Non-pigmented ciliary epithelial cell (primary cell): ENCODE measurements around the gene PLXNA1.

Source experiments
- DNase-seq: peaks from one replicate; pipeline ENCODE4 v3.0.0-alpha.2; 2010; ENCODE audit warnings: low read depth

Gene PLXNA1

DNA sequence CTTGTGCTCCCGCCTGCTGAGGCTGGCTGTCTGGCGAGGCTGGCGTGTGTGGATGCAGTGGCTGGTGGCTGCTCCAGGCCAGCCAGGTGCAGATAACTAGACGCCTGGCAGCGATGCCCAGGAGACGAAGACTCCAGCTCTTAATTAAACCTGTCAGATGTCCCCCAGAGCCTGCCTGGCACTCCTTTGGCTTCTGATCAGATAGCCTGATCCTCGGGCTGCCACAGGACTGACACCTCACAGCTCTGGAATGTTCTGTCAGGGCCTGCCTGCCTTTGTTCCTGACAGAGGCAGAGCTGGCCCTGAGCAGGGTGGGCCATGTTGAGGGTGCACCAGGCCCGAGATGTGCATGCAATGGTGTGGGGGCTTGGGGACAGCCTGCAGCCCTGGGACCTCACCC is 36.5 kb downstream of the PLXNA1 start:
- peak; percentile 15 for DNase-seq

DNA sequence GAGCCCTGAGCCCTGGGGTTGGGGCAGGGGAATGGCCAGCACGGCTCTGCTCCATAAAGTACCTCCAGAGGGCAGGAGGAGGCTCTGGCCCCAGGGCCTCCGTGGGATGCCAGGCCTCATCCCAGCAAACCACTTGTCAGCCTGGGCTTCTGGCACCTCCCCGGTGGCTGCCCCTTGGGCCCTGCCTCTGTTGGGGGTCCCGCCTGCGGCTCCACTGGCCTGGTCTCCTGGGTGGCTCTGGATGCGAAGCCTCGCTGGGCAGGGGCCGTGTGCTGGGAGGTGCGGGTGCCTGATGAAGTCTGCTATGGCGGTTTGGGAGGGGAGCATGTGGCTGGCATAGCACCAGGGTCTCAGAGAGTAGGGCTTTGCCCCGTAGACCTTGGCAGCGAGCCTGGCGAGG is 37.6 kb downstream of the PLXNA1 start:
- DNase-seq = no peak

DNA sequence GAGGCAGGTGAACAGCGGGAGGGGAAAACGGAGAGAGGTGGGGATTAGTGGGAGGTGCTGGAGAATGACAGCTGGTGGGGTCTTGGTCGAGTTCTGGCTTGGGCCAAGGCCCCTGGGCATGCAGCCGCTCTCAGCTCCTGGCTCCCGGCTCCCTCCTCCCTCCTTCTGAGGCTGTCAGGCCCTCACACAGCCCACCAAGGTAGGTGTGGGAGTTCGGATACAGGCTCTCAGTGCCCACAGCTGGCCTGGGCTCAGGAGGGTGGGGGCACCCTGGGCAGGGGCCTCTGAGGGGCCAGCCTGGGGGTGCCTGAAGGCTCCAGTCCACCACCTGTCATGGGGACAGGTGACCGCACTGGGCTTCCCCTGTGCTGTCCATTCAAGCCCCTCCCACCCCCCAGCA is 39.9 kb downstream of the PLXNA1 start:
- no peak for DNase-seq

DNA sequence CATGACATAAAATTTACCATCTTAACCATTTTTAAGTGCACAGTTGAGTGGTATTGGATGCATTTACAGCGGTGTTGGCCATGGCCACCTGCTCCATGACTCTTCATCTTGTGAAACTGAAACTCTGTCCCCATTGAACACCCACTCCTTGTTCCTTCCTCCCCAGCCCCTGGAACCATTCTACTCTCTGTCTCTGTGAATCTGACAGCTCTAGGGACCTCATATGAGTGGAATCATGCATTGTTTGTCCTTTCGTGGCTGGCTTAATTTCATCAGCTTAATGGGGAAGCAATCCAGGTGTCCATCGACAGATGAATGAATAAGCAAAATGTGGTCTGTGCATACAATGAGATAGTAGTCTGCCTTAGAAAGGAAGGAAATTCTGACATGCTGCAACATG is 42.5 kb downstream of the PLXNA1 start:
- no peak for DNase-seq

DNA sequence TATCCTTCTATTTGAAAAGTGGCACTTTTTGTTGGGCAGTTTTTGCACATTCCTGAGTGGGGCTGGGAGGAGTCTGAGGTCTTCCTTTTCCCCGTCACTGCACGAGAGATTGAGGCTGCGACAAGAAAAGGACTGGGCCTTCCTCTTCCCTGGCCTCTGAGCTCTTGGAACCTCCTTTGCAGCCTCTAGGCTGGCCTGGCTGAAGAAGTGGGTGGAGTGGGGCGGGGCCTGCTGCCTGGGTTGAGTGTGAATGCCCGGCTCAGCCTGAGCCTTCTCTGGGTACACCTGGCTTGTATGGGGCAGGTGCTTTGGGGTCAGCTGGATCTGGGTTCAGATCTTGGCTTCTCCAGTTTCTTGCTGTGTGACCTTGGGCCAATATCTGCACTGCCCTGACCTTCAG is 43.1 kb downstream of the PLXNA1 start:
- no peak for DNase-seq

DNA sequence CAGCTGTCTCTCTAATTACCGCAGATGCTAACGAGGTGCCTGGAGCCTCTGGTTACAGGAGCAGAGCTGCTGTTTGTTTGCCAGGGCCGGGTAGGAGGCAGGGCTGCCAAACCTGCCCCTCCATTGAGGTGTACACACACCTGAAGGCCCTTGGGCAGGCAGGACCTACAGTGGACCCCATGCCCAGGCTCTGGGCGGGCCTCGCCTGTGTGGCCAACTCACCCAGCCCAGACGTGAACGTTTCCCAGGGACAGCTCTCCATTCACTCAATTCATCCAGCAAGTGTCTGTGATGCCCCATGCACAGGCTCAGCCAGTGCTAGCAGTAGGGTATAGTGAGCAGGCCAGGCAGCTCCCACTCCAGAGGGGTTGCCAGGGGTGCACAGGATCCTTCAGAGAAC is 43.7 kb downstream of the PLXNA1 start:
- DNase-seq = no peak

DNA sequence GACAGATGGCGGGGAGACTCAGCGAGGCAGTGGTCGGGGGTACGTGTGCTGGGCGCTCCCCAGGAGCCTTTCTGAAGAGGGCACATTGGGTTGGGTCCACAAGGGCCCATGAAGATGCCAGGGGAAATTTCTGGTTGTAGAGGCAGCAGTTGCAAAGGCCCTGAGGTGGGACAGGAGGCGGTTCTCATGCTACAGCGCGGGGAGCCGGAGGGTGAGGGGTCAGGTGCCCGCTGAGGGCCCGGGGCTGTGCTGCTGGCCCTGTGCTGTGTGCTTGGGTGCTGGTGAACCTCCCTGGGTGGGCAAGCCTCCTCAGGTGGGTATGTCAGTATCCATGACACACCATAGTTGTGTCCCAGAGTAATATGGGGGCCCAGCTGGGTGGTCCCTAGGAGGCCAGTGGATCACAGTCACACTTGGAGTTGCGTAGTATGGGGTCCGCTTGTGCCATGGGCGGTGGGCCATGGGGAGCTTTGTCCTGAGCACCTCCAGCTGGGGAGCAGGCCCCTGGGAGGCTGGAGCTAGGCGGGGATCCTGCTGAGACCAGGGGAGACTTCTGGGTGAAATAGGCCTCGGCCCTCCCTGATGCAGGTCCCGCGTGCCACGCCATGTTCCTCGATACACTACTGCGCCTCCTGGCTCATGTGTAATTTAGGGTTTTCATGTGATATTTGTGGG is 44.3 kb downstream of the PLXNA1 start:
- no peak for DNase-seq

DNA sequence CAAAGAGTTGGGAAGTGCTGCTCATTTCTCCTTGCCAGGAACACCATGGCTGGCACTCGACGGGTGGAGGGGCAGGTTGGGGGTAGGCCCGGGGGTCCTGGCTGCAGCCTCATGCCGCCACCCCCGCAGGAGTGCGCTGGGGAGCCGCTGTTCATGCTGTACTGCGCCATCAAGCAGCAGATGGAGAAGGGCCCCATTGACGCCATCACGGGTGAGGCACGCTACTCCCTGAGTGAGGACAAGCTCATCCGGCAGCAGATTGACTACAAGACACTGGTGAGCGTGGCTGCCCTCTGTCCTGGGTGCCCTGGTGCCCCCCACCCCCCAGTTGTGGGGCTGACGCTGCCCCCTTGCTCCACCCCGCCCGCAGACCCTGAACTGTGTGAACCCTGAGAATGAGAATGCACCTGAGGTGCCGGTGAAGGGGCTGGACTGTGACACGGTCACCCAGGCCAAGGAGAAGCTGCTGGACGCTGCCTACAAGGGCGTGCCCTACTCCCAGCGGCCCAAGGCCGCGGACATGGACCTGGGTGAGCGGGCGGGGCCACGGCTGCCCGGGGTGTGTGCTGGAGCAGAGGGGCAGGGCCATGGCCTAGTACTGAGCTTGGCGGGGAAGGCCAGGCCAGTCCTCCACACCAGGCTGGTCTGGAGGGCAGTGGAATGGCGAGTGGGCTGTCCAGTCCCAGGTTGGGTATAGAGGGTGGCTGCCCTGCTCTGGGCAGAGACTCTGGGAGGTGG is 45.1 kb downstream of the PLXNA1 start:
- no peak for DNase-seq

DNA sequence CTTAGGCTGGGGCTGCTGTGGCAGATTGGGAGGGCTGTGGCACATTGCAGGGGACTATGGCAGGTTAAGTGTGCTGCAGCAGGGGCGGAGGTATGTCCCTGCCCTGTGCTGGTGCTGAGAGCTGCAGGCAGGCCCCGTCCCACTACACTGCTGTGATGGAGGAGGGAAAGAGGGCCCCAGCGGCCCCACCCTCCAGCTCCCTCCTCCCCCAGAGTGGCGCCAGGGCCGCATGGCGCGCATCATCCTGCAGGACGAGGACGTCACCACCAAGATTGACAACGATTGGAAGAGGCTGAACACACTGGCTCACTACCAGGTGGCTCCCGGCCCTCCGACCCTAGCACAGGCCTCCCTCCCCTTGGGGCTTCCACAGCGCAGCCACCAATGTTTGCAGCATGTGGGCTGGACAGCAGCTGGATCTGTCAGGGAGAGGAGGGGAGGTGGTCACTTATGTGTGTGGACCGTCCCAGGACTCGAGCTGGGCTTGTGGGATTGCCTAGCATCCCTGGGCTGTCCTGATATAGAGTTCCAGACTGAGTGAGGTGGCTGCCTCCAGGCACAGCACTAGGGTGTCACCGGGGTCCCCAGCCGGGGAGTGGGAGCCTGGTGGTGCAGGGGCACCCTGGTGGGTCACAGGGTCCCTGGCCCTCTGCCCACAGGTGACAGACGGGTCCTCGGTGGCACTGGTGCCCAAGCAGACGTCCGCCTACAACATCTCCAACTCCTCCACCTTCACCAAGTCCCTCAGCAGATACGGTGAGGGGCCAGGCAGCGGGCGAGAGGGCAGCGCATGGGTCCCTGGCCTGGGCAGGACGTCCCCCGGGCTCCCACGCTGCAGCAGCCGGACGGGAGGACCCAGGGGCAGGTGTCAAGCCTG is 46.1 kb downstream of the PLXNA1 start:
- no peak for DNase-seq

DNA sequence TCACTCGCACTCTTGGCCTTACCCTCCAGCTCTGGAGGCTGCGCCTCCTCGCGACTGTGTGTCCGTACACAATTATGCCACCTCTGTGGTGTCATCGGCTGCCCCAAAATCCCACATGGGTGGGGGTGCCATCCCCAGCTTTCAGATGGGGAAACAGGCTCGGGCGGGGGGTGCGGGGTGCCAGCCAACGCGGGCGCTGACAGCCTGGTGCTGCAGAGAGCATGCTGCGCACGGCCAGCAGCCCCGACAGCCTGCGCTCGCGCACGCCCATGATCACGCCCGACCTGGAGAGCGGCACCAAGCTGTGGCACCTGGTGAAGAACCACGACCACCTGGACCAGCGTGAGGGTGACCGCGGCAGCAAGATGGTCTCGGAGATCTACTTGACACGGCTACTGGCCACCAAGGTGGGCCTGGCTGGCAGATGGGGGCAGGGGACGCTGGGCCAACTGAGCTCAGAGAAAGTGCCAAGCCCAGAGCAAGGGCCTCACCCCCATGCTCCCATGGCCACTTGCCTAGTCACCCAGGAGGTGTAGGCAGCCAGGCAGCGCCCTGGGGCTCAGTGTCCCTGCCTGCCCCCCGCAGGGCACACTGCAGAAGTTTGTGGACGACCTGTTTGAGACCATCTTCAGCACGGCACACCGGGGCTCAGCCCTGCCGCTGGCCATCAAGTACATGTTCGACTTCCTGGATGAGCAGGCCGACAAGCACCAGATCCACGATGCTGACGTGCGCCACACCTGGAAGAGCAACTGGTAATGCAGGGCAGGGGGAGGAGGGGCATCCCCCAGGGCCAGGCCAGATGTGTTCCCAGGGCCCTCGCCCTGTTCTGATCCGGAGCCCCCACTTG is 47.0 kb downstream of the PLXNA1 start:
- no peak for DNase-seq

DNA sequence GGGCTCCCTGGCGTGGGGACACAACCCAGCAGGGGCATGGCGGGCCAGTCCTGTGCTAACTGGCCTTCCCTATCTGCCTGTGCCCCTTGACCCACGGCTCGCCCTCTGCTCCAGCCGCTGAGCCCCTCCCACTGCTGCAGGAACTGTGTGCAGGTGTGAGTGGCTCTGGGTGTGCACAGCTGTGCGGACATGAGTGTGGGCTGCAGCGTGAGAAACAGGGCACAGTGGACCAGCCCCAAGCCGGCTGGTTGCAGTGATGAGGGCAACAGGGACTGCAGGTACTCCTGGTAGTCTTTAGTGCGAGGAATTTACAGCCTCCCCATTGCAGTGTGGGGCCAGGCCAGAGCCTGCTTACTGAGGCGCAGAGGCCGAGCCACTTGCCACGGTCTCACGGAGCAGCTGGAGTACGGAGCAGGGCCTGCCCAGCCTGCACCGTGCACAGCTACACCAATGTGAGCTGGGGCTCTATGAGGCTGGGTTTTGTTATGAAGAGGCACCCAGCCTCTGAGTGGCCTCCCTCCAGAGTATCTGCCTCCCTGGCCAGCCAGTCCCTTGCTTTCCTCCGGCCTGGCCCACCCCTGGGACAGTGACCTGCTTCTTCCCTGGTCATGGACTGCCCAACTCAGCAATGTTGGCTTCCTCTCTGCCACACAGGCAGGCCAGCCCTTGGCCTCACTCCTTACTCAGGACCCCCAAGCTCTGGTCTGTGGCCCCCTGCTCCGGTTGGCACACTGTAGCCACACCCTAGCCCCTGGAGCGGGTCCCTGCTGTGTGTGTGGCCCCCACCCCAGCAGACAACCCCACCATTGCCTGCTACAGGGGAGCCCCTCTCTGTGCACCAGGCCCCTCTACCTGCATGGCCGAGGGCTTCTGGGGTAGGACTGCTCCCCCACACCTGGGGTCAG is 47.8 kb downstream of the PLXNA1 start:
- no peak for DNase-seq

DNA sequence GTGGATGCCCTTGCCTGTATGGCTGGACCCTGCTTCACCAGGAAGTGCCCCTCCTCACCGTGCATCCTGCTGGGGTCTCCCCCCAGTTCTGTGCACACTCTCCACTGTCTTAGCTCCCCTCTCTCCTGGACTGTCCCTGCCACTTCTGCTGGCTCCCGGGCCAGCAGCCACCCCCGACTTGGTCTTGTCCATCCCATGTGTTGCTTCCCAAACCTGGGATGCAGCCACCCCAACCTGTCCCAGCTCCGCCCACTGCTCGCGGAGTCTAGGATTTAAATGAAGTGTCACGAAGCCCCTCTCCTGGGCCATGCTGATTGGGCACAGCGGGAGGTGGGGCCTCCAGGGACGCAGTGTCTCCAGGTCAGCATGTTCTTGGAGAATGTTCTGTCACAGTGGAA is 48.5 kb downstream of the PLXNA1 start:
- no peak for DNase-seq

DNA sequence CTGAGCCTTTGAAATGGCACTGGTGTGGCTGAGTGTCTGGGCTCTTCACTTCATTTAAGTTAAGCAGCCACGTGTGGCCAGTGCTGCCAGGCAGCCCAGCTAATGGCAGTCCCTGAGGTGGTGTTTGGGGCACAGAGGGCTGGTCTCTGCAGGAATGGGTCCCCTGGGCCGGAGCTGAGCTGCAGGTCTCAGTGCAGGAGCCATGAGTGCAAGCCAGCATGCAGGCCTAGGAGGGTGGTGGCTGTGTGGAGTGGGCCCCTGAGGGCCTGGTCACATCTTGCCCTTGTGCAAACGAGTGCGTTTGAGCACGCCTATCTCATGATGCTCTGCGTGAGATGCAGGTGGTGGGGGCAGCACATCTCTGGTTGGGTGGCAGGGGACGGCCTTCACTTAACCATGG is 48.9 kb downstream of the PLXNA1 start:
- no peak for DNase-seq

DNA sequence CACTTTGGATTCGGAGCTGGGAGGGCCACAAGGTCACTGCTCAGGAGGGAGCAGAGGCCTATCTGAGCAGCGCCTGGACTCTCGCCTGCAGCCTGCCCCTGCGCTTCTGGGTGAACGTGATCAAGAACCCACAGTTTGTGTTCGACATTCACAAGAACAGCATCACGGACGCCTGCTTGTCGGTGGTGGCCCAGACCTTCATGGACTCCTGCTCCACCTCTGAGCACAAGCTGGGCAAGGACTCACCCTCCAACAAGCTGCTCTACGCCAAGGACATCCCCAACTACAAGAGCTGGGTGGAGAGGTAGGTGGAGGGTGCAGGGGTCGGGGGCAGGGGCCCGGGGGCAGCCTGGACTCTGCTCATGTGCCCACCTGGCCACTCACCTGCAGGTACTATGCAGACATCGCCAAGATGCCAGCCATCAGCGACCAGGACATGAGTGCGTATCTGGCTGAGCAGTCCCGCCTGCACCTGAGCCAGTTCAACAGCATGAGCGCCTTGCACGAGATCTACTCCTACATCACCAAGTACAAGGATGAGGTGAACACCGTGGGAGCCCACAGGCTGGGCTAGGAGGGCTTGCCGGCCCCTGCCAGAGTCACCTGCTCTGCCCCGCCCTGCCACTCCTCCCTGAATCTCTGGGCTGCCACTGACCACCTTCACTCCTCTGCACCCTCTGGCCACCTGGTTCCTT is 49.5 kb downstream of the PLXNA1 start:
- DNase-seq = no peak
